COLO668 (cell line): ENCODE measurements around the gene FAM200A.
A peak's percentile ranks its signal among the peaks of the same experiment; 100 is the strongest.
"Not testable (repeated sequence)": the region's sequence is repeated elsewhere in the genome, so short reads cannot be mapped to it uniquely, and the experiment has no call there.

Source experiments
- DNase-seq: peaks from one replicate; lab custom pipeline; 2025; ENCODE audit not compliant: unreplicated experiment; lab: John Stamatoyannopoulos, UW

FAM200A gene

GRCh38 chr7:99559175-99559915 is 7.4 kb upstream of the FAM200A start:
- no peak for DNase-seq

GRCh38 chr7:99558306-99559174 is 6.6 kb upstream of the FAM200A start, which contains the start of gene ZNF655:
Gene ZNF655, plus strand, starts transcription at chr7:99558642. Its CDS starts 1,918 bp downstream, at chr7:99560560.
- DNase-seq = peak; percentile 92

GRCh38 chr7:99557940-99558305 is 6.0 kb upstream of the FAM200A start:
- no peak for DNase-seq

GRCh38 chr7:99557196-99557607 is 5.3 kb upstream of the FAM200A start:
- DNase-seq = no peak

GRCh38 chr7:99554939-99555338 is 3.0 kb upstream of the FAM200A start:
- DNase-seq = no peak

- DNase-seq = no peak
Measured at GRCh38 chr7:99553039-99553438, 1.1 kb upstream of the FAM200A start.

- DNase-seq = no peak
Measured at GRCh38 chr7:99551334-99551733, 580 bp downstream of the FAM200A start.

- DNase-seq = not testable (repeated sequence)
Measured at GRCh38 chr7:99549545-99549944, 2.4 kb downstream of the FAM200A start.

- DNase-seq = not testable (repeated sequence)
Measured at GRCh38 chr7:99545308-99545707, 6.6 kb downstream of the FAM200A start.

- no peak for DNase-seq
Measured at GRCh38 chr7:99543916-99544315, 8.0 kb downstream of the FAM200A start.

- DNase-seq = no peak
Measured at GRCh38 chr7:99543081-99543671, 8.7 kb downstream of the FAM200A start.

- no peak for DNase-seq
Measured at GRCh38 chr7:99541212-99541611, 10.7 kb downstream of the FAM200A start.

- no peak for DNase-seq
Measured at GRCh38 chr7:99540542-99540941, 11.4 kb downstream of the FAM200A start.

- no peak for DNase-seq
Measured at GRCh38 chr7:99539213-99539811, 12.6 kb downstream of the FAM200A start.

- no peak for DNase-seq
Measured at GRCh38 chr7:99535667-99536066, 16.2 kb downstream of the FAM200A start.

- no peak for DNase-seq
Measured at GRCh38 chr7:99531354-99531765, 20.6 kb downstream of the FAM200A start.

GRCh38 chr7:99525713-99526440 is 26.0 kb downstream of the FAM200A start:
- no peak for DNase-seq

GRCh38 chr7:99521399-99521798 is 30.5 kb downstream of the FAM200A start:
- no peak for DNase-seq

- DNase-seq = no peak
Measured at GRCh38 chr7:99514050-99514449, 37.9 kb downstream of the FAM200A start.

- DNase-seq = no peak
Measured at GRCh38 chr7:99505324-99505662, 46.6 kb downstream of the FAM200A start.
